NT2/D1 (cell line): Measurements from ENCODE around the gene SCGN.

Experiments
- DNase-seq: peaks from one replicate; pipeline ENCODE4 v3.0.0-alpha.2; 2011; ENCODE audit warnings: low read depth, low spot score
- H3K27me3 ChIP-seq: 2 replicates; pipeline ENCODE4 v1.6.0; 2011; ENCODE audit warnings: mild to moderate bottlenecking; ENCODE audit not compliant: insufficient read length, insufficient read depth
- H3K36me3 ChIP-seq: 2 replicates; pipeline ENCODE4 v1.6.1; 2011; ENCODE audit warnings: mild to moderate bottlenecking, low read length, mixed read lengths; ENCODE audit not compliant: insufficient read depth, insufficient read length
- H3K4me1 ChIP-seq: 2 replicates; pipeline ENCODE4 v1.5.1; 2011; ENCODE audit not compliant: insufficient read depth, insufficient read length
- H3K4me3 ChIP-seq: 2 replicates; pipeline ENCODE4 v1.5.1; 2011; ENCODE audit warnings: low read depth; ENCODE audit not compliant: insufficient read length
- H3K9ac ChIP-seq: 2 replicates; pipeline ENCODE4 v1.6.0; 2011; ENCODE audit warnings: low read depth; ENCODE audit not compliant: insufficient read length
- H3K9me3 ChIP-seq: 2 replicates; pipeline ENCODE4 v1.5.1; 2011; ENCODE audit warnings: mild to moderate bottlenecking, low read length; ENCODE audit not compliant: insufficient read depth
- SUZ12 ChIP-seq: IDR thresholded peaks from 2 replicates; pipeline ENCODE4 v1.6.1; 2011; ENCODE audit not compliant: insufficient read length, insufficient read depth; ENCODE audit errors: extremely low read depth
- YY1 ChIP-seq: IDR thresholded peaks from 2 replicates; pipeline ENCODE4 v1.6.1; 2011; ENCODE audit not compliant: insufficient read length, insufficient read depth
- ZNF274 ChIP-seq: IDR thresholded peaks from 2 replicates; pipeline ENCODE4 v1.6.1; 2011; ENCODE audit warnings: mild to moderate bottlenecking, low read depth, low read length

Gene SCGN

GRCh38 chr6:25726122-25726911 is 74.3 kb downstream of the SCGN start:
- no peaks in the 10 kb centered on the region for H3K9me3 ChIP-seq
- DNase-seq: no peak
- H3K9ac ChIP-seq: no peak overlapping the region
- no peak overlapping the region for H3K4me3 ChIP-seq
- H3K27me3 ChIP-seq: no peaks in the 10 kb centered on the region
- TF ChIP-seq YY1 (no peak), ZNF274 (no peak), SUZ12 (no peak)
- no peaks in the 10 kb centered on the region for H3K4me1 ChIP-seq
- H3K36me3 ChIP-seq: no peaks in the 10 kb centered on the region

GRCh38 chr6:25727028-25727427 is 75.0 kb downstream of the SCGN start:
- H3K27me3 ChIP-seq: no peaks in the 10 kb centered on the region
- H3K9me3 ChIP-seq: no peaks in the 10 kb centered on the region
- H3K4me3 ChIP-seq: no peak overlapping the region
- H3K9ac ChIP-seq: no peak overlapping the region
- no peak for TF ChIP-seq SUZ12
- H3K4me1 ChIP-seq: no peaks in the 10 kb centered on the region
- no peaks in the 10 kb centered on the region for H3K36me3 ChIP-seq
- no peak for DNase-seq

- no peaks in the 10 kb centered on the region for H3K27me3 ChIP-seq
- no peak for TF ChIP-seq ZNF274
- no peak for TF ChIP-seq YY1
- no peak for TF ChIP-seq SUZ12
- H3K9me3 ChIP-seq: no peaks in the 10 kb centered on the region
These were observed 78.9 kb downstream of the SCGN start for GRCh38 chr6:25730907-25731306.

GRCh38 chr6:25731721-25732120 is 79.7 kb downstream of the SCGN start:
- TF ChIP-seq SUZ12: no peak
- TF ChIP-seq ZNF274: no peak
- TF ChIP-seq YY1: no peak
- no peaks in the 10 kb centered on the region for H3K4me1 ChIP-seq
- H3K4me3 ChIP-seq: no peak overlapping the region
- no peak for DNase-seq
- no peaks in the 10 kb centered on the region for H3K36me3 ChIP-seq
- H3K9ac ChIP-seq: no peak overlapping the region
- no peaks in the 10 kb centered on the region for H3K27me3 ChIP-seq
- H3K9me3 ChIP-seq: peaks cover under 1% of the 10 kb centered on the region; the same call in 1 of the 2 replicates

More at GRCh38 chr6:25730907-25731306, 78.9 kb downstream of the SCGN start:
- Histone ChIP-seq H3K36me3 (no peaks in the 10 kb centered on the region), H3K4me3 (no peak overlapping the region), H3K4me1 (no peaks in the 10 kb centered on the region), H3K9ac (no peak overlapping the region)
- DNase-seq: no peak

- no peak for DNase-seq
These were observed 80.6 kb downstream of the SCGN start for GRCh38 chr6:25732468-25733198.

GRCh38 chr6:25735261-25735660 is 83.2 kb downstream of the SCGN start:
- H3K27me3 ChIP-seq: no peaks in the 10 kb centered on the region

More at GRCh38 chr6:25732468-25733198, 80.6 kb downstream of the SCGN start:
- no peaks in the 10 kb centered on the region for H3K4me1 ChIP-seq
- no peak overlapping the region for H3K9ac ChIP-seq
- no peak overlapping the region for H3K4me3 ChIP-seq
- no peak for TF ChIP-seq YY1
- no peak for TF ChIP-seq SUZ12
- TF ChIP-seq ZNF274: no peak
- no peaks in the 10 kb centered on the region for H3K36me3 ChIP-seq
- no peaks in the 10 kb centered on the region for H3K27me3 ChIP-seq
- peaks cover 10% of the 10 kb centered on the region for H3K9me3 ChIP-seq

GRCh38 chr6:25743868-25744267 is 91.9 kb downstream of the SCGN start:
- no peak for DNase-seq
- peaks cover 4% of the 10 kb centered on the region; the same call in 1 of the 2 replicates for H3K9me3 ChIP-seq
- no peak for TF ChIP-seq ZNF274
- TF ChIP-seq SUZ12: no peak
- TF ChIP-seq YY1: no peak
- no peak overlapping the region for H3K9ac ChIP-seq
- no peaks in the 10 kb centered on the region for H3K4me1 ChIP-seq
- no peaks in the 10 kb centered on the region for H3K27me3 ChIP-seq
- H3K4me3 ChIP-seq: no peak overlapping the region
- no peaks in the 10 kb centered on the region for H3K36me3 ChIP-seq

More at GRCh38 chr6:25735261-25735660, 83.2 kb downstream of the SCGN start:
- DNase-seq: no peak
- no peak for TF ChIP-seq YY1
- no peak for TF ChIP-seq SUZ12
- TF ChIP-seq ZNF274: no peak
- Histone ChIP-seq H3K4me3 (no peak overlapping the region), H3K9ac (no peak overlapping the region), H3K9me3 (peaks cover 16% of the 10 kb centered on the region), H3K36me3 (no peaks in the 10 kb centered on the region), H3K4me1 (no peaks in the 10 kb centered on the region)
